Retinal pigment epithelial cell (primary cell): ENCODE measurements around the gene SLC22A4.

Experiments used
- DNase-seq: peaks from one replicate; pipeline ENCODE4 v3.0.0-alpha.2; 2010; ENCODE audit warnings: low read depth
- H3K4me3 ChIP-seq: 2 replicates; pipeline ENCODE4 v1.5.1; 2011; ENCODE audit warnings: mild to moderate bottlenecking, low read length, control low read depth, moderate library complexity
- CTCF ChIP-seq: conservative IDR thresholded peaks from 2 replicates; pipeline ENCODE4 v1.5.1; 2011; ENCODE audit warnings: low read depth, low read length, control low read depth, inconsistent platforms

Gene SLC22A4

GRCh38 chr5:132293992-132294727, at the start of gene SLC22A4:
Gene SLC22A4, plus strand, starts transcription at chr5:132294394. Its CDS starts 223 bp downstream, at chr5:132294617.
- no peak for TF ChIP-seq CTCF
- peak within 1 kb of the TSS; percentile 66 for H3K4me3 ChIP-seq
- peak; percentile 61 for DNase-seq

- no peak overlapping the region for H3K4me3 ChIP-seq
- no peak for TF ChIP-seq CTCF
- DNase-seq: no peak
Measured at GRCh38 chr5:132245593-132245992, 48.6 kb upstream of the SLC22A4 start.

DNA sequence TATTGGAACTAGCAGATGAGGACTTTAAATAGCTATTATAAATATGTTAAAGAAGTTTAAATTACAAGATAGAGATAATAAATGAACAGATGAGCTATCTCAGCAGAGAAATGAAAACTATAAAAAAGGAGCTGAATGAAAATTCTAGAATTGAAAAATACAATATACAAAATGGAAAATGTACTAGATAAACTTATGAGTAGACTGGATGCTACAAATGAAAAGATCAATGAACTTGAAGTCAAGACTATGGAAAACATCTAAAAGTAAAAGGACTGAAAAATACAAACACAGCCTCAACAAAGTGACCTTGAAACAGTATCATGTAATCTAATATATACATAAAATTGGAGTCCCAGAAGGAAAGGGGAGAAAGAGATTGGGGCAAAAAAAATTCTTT, 47.4 kb upstream of the SLC22A4 start:
- H3K4me3 ChIP-seq: no peak overlapping the region
- DNase-seq: no peak
- no peak for TF ChIP-seq CTCF

- TF ChIP-seq CTCF: no peak
- no peak for DNase-seq
- H3K4me3 ChIP-seq: no peak overlapping the region
Measured at GRCh38 chr5:132250547-132250946, 43.6 kb upstream of the SLC22A4 start.

- TF ChIP-seq CTCF: no peak
- no peak for DNase-seq
- no peak overlapping the region for H3K4me3 ChIP-seq
Measured at GRCh38 chr5:132251220-132251725, 42.9 kb upstream of the SLC22A4 start.

GRCh38 chr5:132253008-132253441, 41.2 kb upstream of the SLC22A4 start:
- no peak for DNase-seq
- no peak for TF ChIP-seq CTCF
- H3K4me3 ChIP-seq: no peak overlapping the region
